Common myeloid progenitor, CD34-positive (primary cell): ENCODE data around the gene HMBS. TPM values are rescaled to one million over a fixed set of nuclear protein-coding genes. Genes with fewer than 3 reads are reported as not detected.
A peak's percentile ranks its signal among the peaks of the same experiment; 100 is the strongest.
"Not testable (repeated sequence)": the region's sequence is repeated elsewhere in the genome, so short reads cannot be mapped to it uniquely, and the experiment has no call there.

ENCODE experiments used
- CTCF ChIA-PET: fragments of 350-600 bp; sonication (Branson Sonifier 250); formaldehyde crosslinking; loops from one replicate; lab custom pipeline; 2021; ENCODE audit warnings: antibody characterized with exemption; lab: Charles Lee
- POLR2A ChIA-PET: fragments of 350-600 bp; sonication (Branson Sonifier 250); formaldehyde crosslinking; loops from one replicate; lab custom pipeline; 2021; ENCODE audit warnings: antibody characterized with exemption; lab: Charles Lee
- DNase-seq, 3 donors: peaks; one replicate each; pipeline versions ENCODE4 v3.0.0 to v3.0.0-alpha.2; 2013
- H3K27ac ChIP-seq, 2 experiments: 1 replicate in 1 of 2; 2 replicates in 1 of 2; pipeline ENCODE4 v1.7.0; 2013; ENCODE audit warnings: inconsistent platforms in 2 of 2, low read length in 2 of 2, mild to moderate bottlenecking in 2 of 2, low read depth in 1 of 2, moderate library complexity in 1 of 2; ENCODE audit not compliant: severe bottlenecking in 2 of 2, insufficient read depth in 1 of 2, poor library complexity in 1 of 2
- H3K27me3 ChIP-seq, 5 experiments: replicated peaks in 2 of 5; 1 replicate in 3 of 5; 2 replicates in 2 of 5; pipeline versions ENCODE4 v1.6.1 to v1.7.0; 2013; ENCODE audit warnings: low read length in 4 of 5, mild to moderate bottlenecking in 2 of 5, moderate library complexity in 2 of 5, inconsistent platforms in 1 of 5; ENCODE audit not compliant: insufficient read depth in 5 of 5, control insufficient read depth in 4 of 5
- H3K36me3 ChIP-seq, 4 experiments: 1 replicate in 2 of 4; 2 replicates in 2 of 4; pipeline versions ENCODE4 v1.6.1 to v1.7.0; 2013; ENCODE audit warnings: low read length in 3 of 4, control low read depth in 1 of 4, mild to moderate bottlenecking in 1 of 4; ENCODE audit not compliant: control insufficient read depth in 4 of 4, insufficient read depth in 4 of 4
- H3K4me1 ChIP-seq, 4 experiments: 1 replicate in 3 of 4; 2 replicates in 1 of 4; pipeline versions ENCODE4 v1.6.1 to v1.7.1; 2013; ENCODE audit warnings: low read length in 3 of 4, mild to moderate bottlenecking in 3 of 4, control low read depth in 1 of 4, inconsistent platforms in 1 of 4, moderate library complexity in 1 of 4; ENCODE audit not compliant: control insufficient read depth in 4 of 4, insufficient read depth in 4 of 4; ENCODE audit errors: control extremely low read depth in 1 of 4
- H3K4me3 ChIP-seq, 7 experiments: 1 replicate in 4 of 7; 2 replicates in 3 of 7; pipeline versions ENCODE4 v1.5.1 to v1.7.0; 2013; ENCODE audit warnings: mild to moderate bottlenecking in 7 of 7, low read length in 6 of 7, moderate library complexity in 6 of 7, inconsistent platforms in 2 of 7, low read depth in 2 of 7, control low read depth in 1 of 7; ENCODE audit not compliant: insufficient read depth in 4 of 7, control insufficient read depth in 1 of 7; ENCODE audit errors: extremely low read depth in 1 of 7
- H3K9me3 ChIP-seq, 5 experiments: 1 replicate in 4 of 5; 2 replicates in 1 of 5; pipeline versions ENCODE4 v1.6.1 to v1.7.1; 2013; ENCODE audit warnings: low read length in 4 of 5, mild to moderate bottlenecking in 2 of 5, inconsistent platforms in 1 of 5, low read depth in 1 of 5, moderate library complexity in 1 of 5; ENCODE audit not compliant: control insufficient read depth in 4 of 5, insufficient read depth in 2 of 5; ENCODE audit errors: control extremely low read depth in 1 of 5
- WGBS: methylation state at CpG from one replicate; pipeline ENCODE4 v1.1.5; 2013; ENCODE audit not compliant: insufficient coverage; 5-methylcytosine and 5-hydroxymethylcytosine counted together
- polyA plus RNA-seq: library from polyadenylated mRNA; unstranded; fragments of 120-200 nt; gene quantifications from one replicate; pipeline ENCODE4 v1.2.1, GENCODE V29; 2013

Gene HMBS
- 22.0 TPM for polyA plus RNA-seq

DNA sequence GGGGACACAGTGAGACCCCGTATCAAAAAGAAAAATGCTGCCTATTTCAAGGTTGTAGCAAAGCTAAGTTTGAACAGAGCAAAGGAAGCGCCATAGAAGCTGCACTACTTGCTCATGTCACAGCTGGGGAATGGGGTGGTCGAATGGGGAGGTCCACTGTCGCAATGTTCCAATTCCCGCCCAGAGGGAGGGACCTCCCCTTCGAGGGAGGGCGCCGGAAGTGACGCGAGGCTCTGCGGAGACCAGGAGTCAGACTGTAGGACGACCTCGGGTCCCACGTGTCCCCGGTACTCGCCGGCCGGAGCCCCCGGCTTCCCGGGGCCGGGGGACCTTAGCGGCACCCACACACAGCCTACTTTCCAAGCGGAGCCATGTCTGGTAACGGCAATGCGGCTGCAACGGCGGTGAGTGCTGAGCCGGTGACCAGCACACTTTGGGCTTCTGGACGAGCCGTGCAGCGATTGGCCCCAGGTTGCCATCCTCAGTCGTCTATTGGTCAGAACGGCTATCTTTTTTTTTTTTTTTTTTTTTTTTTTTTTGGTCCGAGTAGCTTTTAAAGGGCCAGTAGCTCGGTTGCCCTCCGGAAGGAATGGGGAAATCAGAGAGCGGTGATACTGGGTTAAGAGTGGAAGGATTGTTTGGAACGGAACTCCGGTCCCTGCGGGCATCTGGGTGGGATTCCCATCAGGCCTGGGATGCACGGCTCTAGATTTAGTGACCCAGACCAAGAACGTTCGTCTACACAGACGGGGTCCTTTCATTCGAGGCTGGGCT, at the start of gene HMBS:
HMBS (plus strand) TSS at position 219 of the 774 bp plus-strand sequence; CDS start at position 372, 153 bp downstream.
- ChIA-PET POLR2A (interaction anchor here (1.3 to 2.1 kb wide), 2 partner anchors 10 to 17 kb away, joined by 5 to 19 read pairs; partner anchors contain the start of gene VPS11), CTCF (interaction anchor here (0.6 to 4.9 kb wide), 9 partner anchors 10 to 135 kb away, joined by 3 to 25 read pairs (median 4); partner anchors contain the start of genes DPAGT1 and VPS11)
- peaks cover 14 to 44% (median 34%) of the 10 kb centered on the region in 4 experiments for H3K4me1 ChIP-seq
- peak within 1 kb of the TSS; percentile 46 to 86 for H3K27ac ChIP-seq
- DNase-seq, result peak; percentile 95 to 98 (median 98)
- no peaks in the 10 kb centered on the region for H3K9me3 ChIP-seq
- peaks cover 12 to 40% (median 20%) of the 10 kb centered on the region in 4 experiments for H3K36me3 ChIP-seq
- peak within 1 kb of the TSS; percentile 69 to 94 (median 87) for H3K4me3 ChIP-seq
- no peaks in the 10 kb centered on the region for H3K27me3 ChIP-seq
- WGBS, result 0% methylated on average over 35 of the region's 45 CpGs

DNA sequence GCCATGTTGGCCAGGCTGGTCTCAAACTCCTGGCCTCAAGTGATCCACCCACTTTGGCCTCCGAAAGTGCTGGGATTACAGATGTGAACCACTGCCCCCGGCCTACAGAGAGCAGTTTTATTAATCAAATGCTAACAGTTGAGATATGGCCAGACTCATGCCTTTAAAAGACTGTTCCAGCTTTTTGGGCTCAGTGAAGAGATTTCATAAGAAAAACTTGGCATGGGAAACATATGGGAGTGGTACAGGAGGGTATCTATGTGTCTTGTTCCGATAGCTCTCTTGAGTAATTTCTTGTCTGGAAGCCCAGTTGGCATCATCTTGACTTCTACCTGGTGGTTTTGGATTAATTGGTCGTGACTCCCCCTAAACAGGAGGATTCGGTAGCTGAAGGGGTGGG, 45.8 kb upstream of the HMBS start:
- CTCF ChIA-PET, result interaction anchor here (0.9 to 1.6 kb wide), 5 partner anchors 9 to 41 kb away, joined by 3 to 7 read pairs (median 4); partner anchors contain the start of gene CENATAC
- POLR2A ChIA-PET, result no interaction called here
- WGBS, result 100% methylated on average over 5 of the region's 5 CpGs

DNA sequence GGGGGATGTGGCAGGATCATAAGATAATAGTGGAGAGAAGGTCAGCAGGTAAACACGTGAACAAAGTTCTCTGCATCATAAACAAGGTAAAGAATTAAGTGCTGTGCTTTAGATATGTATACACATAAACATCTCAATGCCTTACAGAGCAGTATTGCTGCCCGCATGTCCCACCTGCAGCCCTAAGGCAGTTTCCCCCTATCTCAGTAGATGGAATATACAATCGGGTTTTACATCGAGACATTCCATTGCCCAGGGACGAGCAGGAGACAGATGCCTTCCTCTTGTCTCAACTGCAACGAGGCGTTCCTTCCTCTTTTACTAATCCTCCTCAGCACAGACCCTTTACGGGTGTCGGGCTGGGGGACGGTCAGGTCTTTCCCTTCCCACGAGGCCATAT, 45.2 kb upstream of the HMBS start:
- H3K9me3 ChIP-seq, DNase-seq, POLR2A ChIA-PET, H3K4me3 ChIP-seq, H3K4me1 ChIP-seq, H3K27me3 ChIP-seq, H3K36me3 ChIP-seq, H3K27ac ChIP-seq: not testable (repeated sequence)
- WGBS, result 0% methylated on average over 1 of the region's 11 CpGs
- CTCF ChIA-PET, result interaction anchor here (0.9 to 1.6 kb wide), 3 partner anchors 12 to 16 kb away, joined by 3 to 7 read pairs (median 7); no protein-coding TSS in a partner anchor

More for the DNA sequence above, 45.8 kb upstream of the HMBS start:
- Histone ChIP-seq H3K9me3 (no peaks in the 10 kb centered on the region), H3K4me3 (no peak overlapping the region), H3K4me1 (no peaks in the 10 kb centered on the region), H3K36me3 (no peaks in the 10 kb centered on the region), H3K27me3 (no peaks in the 10 kb centered on the region), H3K27ac (no peak overlapping the region)
- DNase-seq, result no peak

DNA sequence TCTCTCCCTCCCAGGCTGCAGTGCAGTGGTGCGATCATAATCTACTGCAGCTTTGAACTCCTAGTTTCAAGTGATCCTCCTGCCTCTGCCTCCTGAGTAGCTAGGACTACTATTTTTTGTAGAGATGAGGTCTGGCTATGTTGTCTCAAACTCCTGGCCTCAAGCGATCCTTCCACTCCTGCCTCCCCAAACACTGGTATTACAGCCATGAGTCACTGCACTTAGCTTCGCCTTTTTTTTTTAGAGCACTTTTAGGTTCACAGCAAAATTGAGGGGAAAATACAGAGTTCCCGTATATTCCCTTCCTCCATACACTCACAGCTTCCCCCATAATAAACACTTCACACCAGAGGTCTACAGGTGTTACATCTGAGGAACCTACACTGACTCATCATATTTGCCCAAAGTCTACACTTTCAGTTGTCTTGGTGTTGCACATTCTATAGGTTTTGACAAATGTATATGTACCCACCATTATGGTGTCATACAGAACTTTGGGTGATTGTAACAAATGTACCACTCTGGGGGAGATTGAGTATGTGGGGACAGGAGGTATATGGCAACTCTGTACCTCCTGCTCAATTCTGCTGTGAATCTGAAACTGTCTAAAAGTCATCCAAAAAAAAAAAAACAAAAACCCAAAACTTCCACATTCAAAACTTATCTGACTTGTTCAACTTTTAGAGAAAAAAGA, 42.7 kb upstream of the HMBS start:
- CTCF ChIA-PET, result interaction anchor here (1.2 to 4.8 kb wide), 5 partner anchors 8 to 32 kb away, joined by 3 to 36 read pairs (median 7); partner anchors contain the start of gene HYOU1
- no peak overlapping the region for H3K4me3 ChIP-seq
- WGBS, result 87% methylated on average over 3 of the region's 4 CpGs
- H3K4me1 ChIP-seq, result no peaks in the 10 kb centered on the region
- no peak overlapping the region for H3K27ac ChIP-seq
- H3K27me3 ChIP-seq, result no peaks in the 10 kb centered on the region
- no peaks in the 10 kb centered on the region for H3K9me3 ChIP-seq
- peaks cover 2 to 25% (median 17%) of the 10 kb centered on the region in 4 experiments for H3K36me3 ChIP-seq
- DNase-seq, result no peak
- POLR2A ChIA-PET, result interaction anchor here (2.0 kb wide), 1 partner anchor 13 kb away, joined by 15 read pairs; no protein-coding TSS in a partner anchor

DNA sequence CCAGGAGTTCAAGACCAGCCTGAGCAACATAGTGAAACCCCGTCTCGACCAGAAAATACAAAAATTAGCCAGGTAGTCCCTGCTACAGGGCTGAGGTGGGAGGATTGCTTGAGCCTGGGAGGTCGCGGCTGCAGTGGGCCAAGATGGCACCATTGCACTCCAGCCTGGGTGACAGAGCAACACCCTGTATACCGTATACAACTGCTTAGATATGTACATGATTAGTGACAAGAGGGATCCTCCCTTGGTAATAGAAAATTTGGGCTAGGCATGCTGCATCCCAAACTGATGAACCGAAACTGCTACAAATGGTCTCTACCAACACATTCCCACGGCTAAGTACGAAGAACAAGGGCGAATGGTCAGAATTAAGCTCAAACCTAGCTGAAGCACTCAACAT, 41.8 kb upstream of the HMBS start:
- H3K4me1 ChIP-seq, result no peaks in the 10 kb centered on the region
- H3K4me3 ChIP-seq, result no peak overlapping the region
- no peaks in the 10 kb centered on the region for H3K9me3 ChIP-seq
- ChIA-PET POLR2A (interaction anchor here (2.0 kb wide), 1 partner anchor 12 kb away, joined by 15 read pairs; no protein-coding TSS in a partner anchor), CTCF (interaction anchor here (1.2 to 4.8 kb wide), 4 partner anchors 10 to 31 kb away, joined by 3 to 36 read pairs (median 6); partner anchors contain the start of genes HYOU1 and SLC37A4)
- no peak overlapping the region for H3K27ac ChIP-seq
- H3K27me3 ChIP-seq, result no peaks in the 10 kb centered on the region
- WGBS, result 96% methylated on average over 7 of the region's 9 CpGs
- H3K36me3 ChIP-seq, result peaks cover 6 to 34% (median 23%) of the 10 kb centered on the region in 4 experiments
- no peak for DNase-seq

DNA sequence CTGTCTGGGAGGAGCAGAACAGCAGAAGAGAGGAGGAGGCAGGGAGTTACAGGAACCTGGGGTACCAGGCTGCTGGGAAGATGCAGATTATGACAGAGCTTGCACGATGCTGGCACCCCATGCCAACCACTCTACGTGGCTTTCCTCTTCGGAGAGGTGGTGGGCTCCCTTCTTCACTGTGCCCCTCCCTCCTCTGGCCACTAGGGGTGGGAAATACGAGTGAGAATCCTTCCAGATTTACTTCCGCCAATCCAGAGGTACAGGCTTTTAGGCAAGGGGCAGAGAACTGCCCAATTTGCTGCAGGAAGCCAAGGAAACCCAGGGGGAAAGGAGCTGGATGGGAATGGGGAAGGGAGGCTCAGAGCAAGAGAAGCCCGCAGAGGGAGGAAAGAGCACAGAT, 40.0 kb upstream of the HMBS start:
- Histone ChIP-seq H3K4me3 (no peak overlapping the region), H3K27me3 (no peaks in the 10 kb centered on the region), H3K9me3 (no peaks in the 10 kb centered on the region), H3K4me1 (no peaks in the 10 kb centered on the region), H3K36me3 (peaks cover 9 to 51% (median 40%) of the 10 kb centered on the region in 4 experiments), H3K27ac (no peak overlapping the region)
- ChIA-PET POLR2A (interaction anchor here (1.2 kb wide), 1 partner anchor 10 kb away, joined by 4 read pairs; no protein-coding TSS in a partner anchor), CTCF (interaction anchor here (1.0 to 4.8 kb wide), 5 partner anchors 10 to 22 kb away, joined by 3 to 36 read pairs (median 6); partner anchors contain the start of genes HYOU1 and SLC37A4)
- DNase-seq, result no peak
- 91% methylated on average over 5 of the region's 6 CpGs for WGBS
